Brain microvascular endothelial cell (primary cell): Measurements from ENCODE around the gene KIRREL3.
A peak's percentile ranks its signal among the peaks of the same experiment; 100 is the strongest.

Experiments used
- DNase-seq: peaks from one replicate; pipeline ENCODE4 v3.0.0-alpha.2; 2020
- H3K27ac ChIP-seq: fragments of 250-450 bp; sonication (Bioruptor Pico); 2 replicates; pipeline ENCODE4 v1.5.1; 2020; ENCODE audit warnings: mild to moderate bottlenecking, moderate library complexity
- H3K27me3 ChIP-seq: fragments of 250-450 bp; sonication (Bioruptor Pico); replicated peaks from 2 replicates; pipeline ENCODE4 v1.5.1; 2020; ENCODE audit warnings: mild to moderate bottlenecking
- H3K36me3 ChIP-seq: fragments of 250-450 bp; sonication (Bioruptor Pico); replicated peaks from 2 replicates; pipeline ENCODE4 v1.5.1; 2020; ENCODE audit warnings: mild to moderate bottlenecking
- H3K4me3 ChIP-seq: 2 replicates; pipeline ENCODE4 v1.5.1; 2011; ENCODE audit warnings: low read depth, mild to moderate bottlenecking, control low read depth, low read length, moderate library complexity
- in situ Hi-C: cut with HindIII; loops from 2 replicates; pipeline ENCODE4 v1.10.0; 2017; ENCODE audit warnings: low sequenced_read_pairs, low pct_ligation_motif_present
- TF ChIP-seq, protein P1 (sequence below): IDR thresholded peaks from 2 replicates; pipeline ENCODE4 v1.5.1; 2011; ENCODE audit warnings: low read depth, mild to moderate bottlenecking, moderate library complexity, low read length, control low read depth, inconsistent platforms; ENCODE audit errors: missing control alignments

Gene KIRREL3

DNA sequence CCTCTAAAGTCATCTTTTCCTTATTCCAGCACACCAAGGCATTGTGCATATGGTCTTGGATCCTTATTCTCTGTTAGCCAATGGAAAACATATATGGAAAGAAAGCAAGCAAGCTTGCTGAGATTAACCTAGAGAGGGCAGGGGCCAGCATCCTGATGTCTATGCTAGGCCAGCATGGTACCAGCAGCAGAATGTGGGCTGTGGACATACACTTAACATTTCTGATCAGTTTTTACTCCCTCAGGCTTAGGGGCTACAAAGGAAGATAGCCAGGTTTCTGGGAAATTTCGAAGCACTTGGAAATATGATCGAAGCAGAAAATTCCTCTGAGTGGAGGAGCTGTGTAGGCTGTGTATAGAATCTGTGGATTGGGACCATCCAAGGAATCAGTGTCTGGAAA is 578.1 kb downstream of the KIRREL3 start:
- H3K4me3 ChIP-seq: no peak overlapping the region
- H3K27ac ChIP-seq: no peak overlapping the region
- TF ChIP-seq, protein P1, sequence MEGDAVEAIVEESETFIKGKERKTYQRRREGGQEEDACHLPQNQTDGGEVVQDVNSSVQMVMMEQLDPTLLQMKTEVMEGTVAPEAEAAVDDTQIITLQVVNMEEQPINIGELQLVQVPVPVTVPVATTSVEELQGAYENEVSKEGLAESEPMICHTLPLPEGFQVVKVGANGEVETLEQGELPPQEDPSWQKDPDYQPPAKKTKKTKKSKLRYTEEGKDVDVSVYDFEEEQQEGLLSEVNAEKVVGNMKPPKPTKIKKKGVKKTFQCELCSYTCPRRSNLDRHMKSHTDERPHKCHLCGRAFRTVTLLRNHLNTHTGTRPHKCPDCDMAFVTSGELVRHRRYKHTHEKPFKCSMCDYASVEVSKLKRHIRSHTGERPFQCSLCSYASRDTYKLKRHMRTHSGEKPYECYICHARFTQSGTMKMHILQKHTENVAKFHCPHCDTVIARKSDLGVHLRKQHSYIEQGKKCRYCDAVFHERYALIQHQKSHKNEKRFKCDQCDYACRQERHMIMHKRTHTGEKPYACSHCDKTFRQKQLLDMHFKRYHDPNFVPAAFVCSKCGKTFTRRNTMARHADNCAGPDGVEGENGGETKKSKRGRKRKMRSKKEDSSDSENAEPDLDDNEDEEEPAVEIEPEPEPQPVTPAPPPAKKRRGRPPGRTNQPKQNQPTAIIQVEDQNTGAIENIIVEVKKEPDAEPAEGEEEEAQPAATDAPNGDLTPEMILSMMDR: no peak
- DNase-seq: no peak
- H3K27me3 ChIP-seq: no peaks in the 10 kb centered on the region
- H3K36me3 ChIP-seq: no peaks in the 10 kb centered on the region
- in situ Hi-C loops: no loop called here

DNA sequence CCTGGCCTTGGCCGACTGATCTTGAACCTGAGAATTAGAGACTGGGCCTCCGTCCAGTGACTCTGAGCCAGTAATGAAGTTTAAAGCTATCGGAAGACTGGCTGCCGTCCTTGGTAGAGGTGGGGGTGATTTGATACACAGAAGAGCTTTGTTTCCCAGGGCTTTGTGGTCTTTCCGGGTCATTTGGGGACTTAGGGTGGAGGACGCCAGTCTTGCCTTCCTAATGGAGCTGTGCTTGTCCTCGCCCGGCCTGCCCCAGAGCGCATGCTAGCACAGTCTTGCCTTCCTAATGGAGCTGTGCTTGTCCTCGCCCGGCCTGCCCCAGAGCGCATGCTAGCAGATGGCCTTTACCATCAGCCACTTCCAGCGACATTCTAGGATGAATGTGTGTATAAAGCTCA is 579.3 kb downstream of the KIRREL3 start:
- H3K27me3 ChIP-seq: no peaks in the 10 kb centered on the region
- H3K36me3 ChIP-seq: no peaks in the 10 kb centered on the region
- in situ Hi-C loops: no loop called here
- TF ChIP-seq, protein P1: no peak
- no peak for DNase-seq
- H3K4me3 ChIP-seq: no peak overlapping the region
- H3K27ac ChIP-seq: no peak overlapping the region

DNA sequence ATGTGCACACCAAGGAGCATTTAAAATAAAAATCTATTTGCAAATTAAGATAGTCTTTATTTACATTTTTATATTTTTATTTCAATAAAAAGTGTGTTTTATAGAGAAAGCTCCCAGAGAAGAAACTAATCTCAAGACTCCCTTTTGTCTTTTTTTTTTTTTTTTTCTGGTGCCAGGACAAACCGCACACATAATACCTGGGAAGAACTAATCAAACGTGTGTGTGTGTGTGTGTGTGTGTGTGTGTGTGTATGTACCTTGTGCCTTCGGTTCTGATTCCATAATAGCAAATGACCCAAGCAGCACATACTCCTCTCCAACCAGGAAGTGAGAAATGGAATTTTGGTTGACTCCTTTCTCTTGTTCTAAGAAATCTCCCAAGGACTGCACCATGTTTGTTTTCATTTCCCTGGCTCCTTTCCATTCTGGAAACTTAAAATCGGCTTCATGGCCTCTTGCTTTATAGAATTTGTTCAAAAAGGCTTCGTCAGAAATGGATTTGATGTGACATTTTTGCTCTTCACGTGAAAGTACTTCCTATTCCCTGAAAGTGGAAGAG is 579.8 kb downstream of the KIRREL3 start:
- Histone ChIP-seq H3K27ac (no peak overlapping the region), H3K36me3 (no peaks in the 10 kb centered on the region), H3K27me3 (no peaks in the 10 kb centered on the region), H3K4me3 (no peak overlapping the region)
- TF ChIP-seq, protein P1: no peak
- no peak for DNase-seq
- in situ Hi-C loops: no loop called here

DNA sequence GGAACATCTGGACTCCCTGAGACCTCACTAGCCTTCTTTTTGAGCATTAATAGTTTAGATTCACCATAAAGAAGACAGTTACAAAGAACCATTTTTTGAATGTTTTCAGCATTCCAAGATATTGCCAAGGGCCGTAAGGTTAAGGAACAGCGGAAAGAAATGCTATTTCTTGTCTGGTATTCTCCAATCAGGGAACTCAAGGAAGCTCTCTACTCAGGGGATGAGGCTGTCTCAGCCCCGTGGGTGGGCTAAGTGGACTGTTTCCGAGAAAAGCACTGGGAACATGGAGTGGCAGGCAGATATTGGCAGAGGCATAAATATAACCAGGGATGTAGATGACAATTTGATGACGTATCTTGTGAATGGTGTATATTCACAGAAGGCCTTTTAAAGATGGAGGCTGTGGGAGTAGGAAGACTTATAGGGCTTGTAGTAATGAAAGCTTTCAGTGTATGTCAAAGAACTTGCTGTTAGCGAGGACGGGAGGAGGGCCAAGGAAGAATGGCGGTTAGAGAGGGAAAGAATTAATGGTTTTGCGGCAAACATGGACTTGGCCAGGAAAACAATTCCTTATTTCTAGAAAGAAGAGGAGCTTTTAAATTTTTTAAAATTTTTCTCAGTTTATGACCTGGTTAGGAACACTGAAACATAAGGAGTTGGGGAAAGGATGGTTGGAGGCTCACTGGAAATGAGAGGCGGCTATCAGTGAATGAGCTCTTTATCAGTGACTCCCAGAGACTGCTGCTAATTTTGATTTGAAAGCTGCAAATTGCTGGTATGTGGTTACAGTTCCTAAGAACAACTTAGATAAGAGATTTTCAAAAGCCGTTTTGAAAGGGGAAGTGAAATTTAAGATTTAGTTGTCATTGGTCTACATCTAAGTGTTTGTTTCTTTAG is 580.5 kb downstream of the KIRREL3 start:
- Histone ChIP-seq H3K27ac (peak overlapping the region; percentile 51), H3K27me3 (no peaks in the 10 kb centered on the region), H3K36me3 (no peaks in the 10 kb centered on the region), H3K4me3 (no peak overlapping the region)
- DNase-seq: peak; percentile 57
- TF ChIP-seq, protein P1: no peak
- in situ Hi-C loops: no loop called here

DNA sequence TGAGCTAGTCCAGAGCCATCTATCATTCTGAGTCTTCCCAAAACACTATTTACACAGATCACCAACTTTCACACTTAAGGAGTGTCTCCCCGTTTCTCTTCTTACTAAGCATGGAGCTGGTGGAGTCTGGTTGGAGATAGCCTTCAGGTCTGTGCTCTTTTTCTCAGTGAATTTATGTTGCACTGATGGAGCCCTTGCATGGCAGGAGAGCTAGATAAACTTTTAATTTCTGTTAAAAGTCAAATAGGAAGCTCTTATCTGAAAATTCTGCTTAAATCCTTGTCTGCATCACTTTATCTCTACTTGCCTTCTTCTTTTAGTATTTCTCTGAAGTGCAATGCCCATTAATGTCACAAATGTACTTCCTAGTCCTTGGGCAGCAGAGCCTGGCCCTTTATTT is 581.7 kb downstream of the KIRREL3 start:
- DNase-seq: no peak
- Histone ChIP-seq H3K27ac (no peak overlapping the region), H3K27me3 (no peaks in the 10 kb centered on the region), H3K4me3 (no peak overlapping the region), H3K36me3 (no peaks in the 10 kb centered on the region)
- in situ Hi-C loops: no loop called here
- TF ChIP-seq, protein P1: no peak
